Tibial nerve (tissue), 4 donors: Measurements from ENCODE around the gene SERINC5.

Experiments
- EP300 ChIP-seq, 2 donors: sonication (generic); formaldehyde crosslinking; IDR thresholded peaks; one replicate each; pipeline ENCODE4 v1.6.1; 2017; ENCODE audit warnings: antibody characterized with exemption in 2 of 2, mild to moderate bottlenecking in 1 of 2
- POLR2A ChIP-seq, 2 donors: fragments of 450-650 bp; IDR thresholded peaks; one replicate each; pipeline ENCODE4 v1.6.1; 2017; ENCODE audit warnings: antibody characterized with exemption in 2 of 2, mild to moderate bottlenecking in 2 of 2, moderate library complexity in 2 of 2
- TF ChIP-seq, protein P1 (sequence below), 5 experiments: fragments of 200-600 bp in 3 of 5; fragments of 450-650 bp in 2 of 5; sonication (generic) in 3 of 5; IDR thresholded peaks; one replicate each; pipeline ENCODE4 v1.5.1; 2016 to 2019; ENCODE audit warnings: antibody characterized with exemption in 5 of 5, mild to moderate bottlenecking in 3 of 5, moderate library complexity in 2 of 5

DNA sequence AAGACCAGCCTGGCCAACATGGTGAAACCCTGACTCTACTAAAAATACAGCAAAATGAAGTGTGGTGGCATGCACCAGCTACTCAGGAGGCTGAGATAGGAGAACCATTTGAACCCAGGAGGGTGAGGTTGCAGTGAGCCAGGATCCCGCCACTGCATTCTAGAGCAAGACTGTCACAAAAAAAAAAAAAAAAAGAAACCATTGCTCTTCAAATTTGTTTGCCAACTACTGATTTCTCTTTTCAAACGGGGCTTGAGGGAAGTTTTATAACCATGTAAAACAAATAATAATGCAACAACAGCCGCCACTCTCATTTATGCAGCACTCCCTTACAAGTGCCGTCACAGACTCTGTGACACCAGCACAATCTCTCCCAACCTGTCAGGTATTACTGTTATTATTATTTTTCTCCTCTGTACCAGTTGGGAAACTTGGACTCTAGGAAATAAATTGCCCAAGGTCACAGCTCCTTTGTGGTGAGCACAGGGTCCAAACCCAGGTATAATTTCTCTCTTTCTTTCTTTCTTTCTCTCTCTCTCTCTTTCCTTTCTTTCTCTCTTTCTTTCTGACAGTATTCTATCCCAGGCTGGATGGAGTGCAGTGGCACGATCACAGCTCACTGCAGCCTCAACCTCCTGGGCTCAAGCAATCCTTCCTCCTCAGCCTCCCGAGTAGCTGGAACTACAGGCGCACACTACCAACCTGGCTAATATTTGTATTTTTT, 25.4 kb downstream of the SERINC5 start:
- TF ChIP-seq POLR2A (IDR thresholded peaks at IDR 0.05) (no peak), EP300 (IDR thresholded peaks at IDR 0.05) (no peak)
- TF ChIP-seq, protein P1, sequence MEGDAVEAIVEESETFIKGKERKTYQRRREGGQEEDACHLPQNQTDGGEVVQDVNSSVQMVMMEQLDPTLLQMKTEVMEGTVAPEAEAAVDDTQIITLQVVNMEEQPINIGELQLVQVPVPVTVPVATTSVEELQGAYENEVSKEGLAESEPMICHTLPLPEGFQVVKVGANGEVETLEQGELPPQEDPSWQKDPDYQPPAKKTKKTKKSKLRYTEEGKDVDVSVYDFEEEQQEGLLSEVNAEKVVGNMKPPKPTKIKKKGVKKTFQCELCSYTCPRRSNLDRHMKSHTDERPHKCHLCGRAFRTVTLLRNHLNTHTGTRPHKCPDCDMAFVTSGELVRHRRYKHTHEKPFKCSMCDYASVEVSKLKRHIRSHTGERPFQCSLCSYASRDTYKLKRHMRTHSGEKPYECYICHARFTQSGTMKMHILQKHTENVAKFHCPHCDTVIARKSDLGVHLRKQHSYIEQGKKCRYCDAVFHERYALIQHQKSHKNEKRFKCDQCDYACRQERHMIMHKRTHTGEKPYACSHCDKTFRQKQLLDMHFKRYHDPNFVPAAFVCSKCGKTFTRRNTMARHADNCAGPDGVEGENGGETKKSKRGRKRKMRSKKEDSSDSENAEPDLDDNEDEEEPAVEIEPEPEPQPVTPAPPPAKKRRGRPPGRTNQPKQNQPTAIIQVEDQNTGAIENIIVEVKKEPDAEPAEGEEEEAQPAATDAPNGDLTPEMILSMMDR (IDR thresholded peaks at IDR 0.05): no peak
